ENCODE results near the gene SYT7. TPM values are rescaled to one million over a fixed set of nuclear protein-coding genes. Genes with fewer than 3 reads are reported as not detected.

Gene SYT7
- total and polyA plus RNA-seq, 10 of the 15 experiments (the other 5 are each of a cell fraction or from before 2014, with no cell fraction given), result not detected

GRCh38 chr11:61489833-61490721 is 90.8 kb downstream of the SYT7 start:
- Histone ChIP-seq H4K20me1 (ENCODE audit: control insufficient read depth, insufficient read depth) (no peaks in the 10 kb centered on the region), H3K4me2 (ENCODE audit: control insufficient read depth, insufficient read depth) (no peak overlapping the region), H3K27me3 (replicated peaks in 1 of 2; ENCODE audit: control insufficient read depth in 2 of 2, insufficient read depth in 2 of 2, low read length in 1 of 2) (no peaks in the 10 kb centered on the region), H3K9ac (ENCODE audit: control insufficient read depth, insufficient read depth, low read length) (no peak overlapping the region), H3K4me1 (ENCODE audit: control insufficient read depth, insufficient read depth, low read length) (no peaks in the 10 kb centered on the region), H3K9me3 (replicated peaks; ENCODE audit: control insufficient read depth, insufficient read depth, low read length) (no peaks in the 10 kb centered on the region), H2AFZ (ENCODE audit: control insufficient read depth, low read depth, low read length) (no peak overlapping the region), H3K27ac (ENCODE audit: control insufficient read depth, insufficient read depth) (no peak overlapping the region), H3K4me3 (no peak overlapping the region), H3K79me2 (ENCODE audit: control insufficient read depth, insufficient read depth, low read length) (no peaks in the 10 kb centered on the region), H3K36me3 (ENCODE audit: control insufficient read depth in 2 of 2, insufficient read depth in 2 of 2, low read length in 1 of 2) (no peaks in the 10 kb centered on the region)
- ATAC-seq (no peak), DNase-seq (ENCODE audit: low read depth, low spot score) (no peak), FAIRE-seq (no peak)
- SMC1A ChIA-PET (ENCODE audit: uncharacterized antibody, unreplicated experiment), result no interaction called here
- BruUV-seq (replicated peaks), result no TSS peak
- TF ChIP-seq CBX5 (IDR thresholded peaks at IDR 0.05; ENCODE audit: low read depth) (no peak), HSF1 (IDR thresholded peaks at IDR 0.05; ENCODE audit: low read depth, low read length) (no peak), TCF3 (IDR thresholded peaks at IDR 0.05; ENCODE audit: borderline replicate concordance, insufficient read depth, low read depth, low read length) (no peak), BCLAF1 (IDR thresholded peaks at IDR 0.05) (no peak), RUNX3 (IDR thresholded peaks at IDR 0.05; ENCODE audit: low read length) (no peak), TARDBP (IDR thresholded peaks at IDR 0.05; ENCODE audit: borderline replicate concordance) (no peak), CHD2 (IDR thresholded peaks at IDR 0.05; ENCODE audit: borderline replicate concordance, low read depth, low read length) (no peak), RELA (IDR thresholded peaks at IDR 0.05; ENCODE audit: borderline replicate concordance, partially characterized antibody) (no peak), SMAD1 (IDR thresholded peaks at IDR 0.05; ENCODE audit: low read depth, partially characterized antibody) (no peak), JUNB (IDR thresholded peaks at IDR 0.05) (no peak), IRF4 (IDR thresholded peaks at IDR 0.05; ENCODE audit: low read depth, low read length) (no peak), NFIC (IDR thresholded peaks at IDR 0.05; ENCODE audit: low read depth, low read length) (no peak)
- intact Hi-C loops (cut with micrococcal nuclease; ENCODE audit: unreplicated experiment) (no loop called here), in situ Hi-C loops (cut with MboI) (no loop called here)
- 38% methylated on average over 12 of the region's 13 CpGs for WGBS (ENCODE audit: insufficient coverage, insufficient replicate concordance, low lambda C conversion rate, missing lambda C conversion rate)
- CTCF ChIA-PET, result interaction anchor here (1.6 kb wide), 1 partner anchor 27 kb away, joined by 7 read pairs; no protein-coding TSS in a partner anchor
- RAD21 ChIA-PET (ENCODE audit: unreplicated experiment), result no interaction called here
- POLR2A ChIA-PET, result no interaction called here

All from GM12878 (cell line).